Smooth muscle cell (in vitro differentiated cells): ENCODE results near the gene ZFP42. TPM values are rescaled to one million over a fixed set of nuclear protein-coding genes. Genes with fewer than 3 reads are reported as not detected.

Experiments
- DNase-seq: peaks from one replicate; lab custom pipeline; 2025; ENCODE audit not compliant: unreplicated experiment; lab: John Stamatoyannopoulos, UW
- H2AFZ ChIP-seq: fragments of 200-600 bp; sonication (generic); 2 replicates; pipeline ENCODE4 v1.6.0; 2016; ENCODE audit warnings: antibody characterized with exemption, low read depth, mild to moderate bottlenecking
- H3F3A ChIP-seq: fragments of 200-600 bp; sonication (generic); 2 replicates; pipeline ENCODE4 v1.6.0; 2017; ENCODE audit warnings: antibody characterized with exemption, low read depth
- H3K27ac ChIP-seq: fragments of 200-600 bp; sonication (generic); 2 replicates; pipeline ENCODE4 v1.5.1; 2016; ENCODE audit warnings: low read depth, mild to moderate bottlenecking
- H3K27me3 ChIP-seq: fragments of 200-600 bp; sonication (generic); 2 replicates; pipeline ENCODE4 v1.6.1; 2016; ENCODE audit warnings: low read depth, mild to moderate bottlenecking
- H3K36me3 ChIP-seq: fragments of 200-600 bp; sonication (generic); 2 replicates; pipeline ENCODE4 v1.5.1; 2016; ENCODE audit warnings: low read depth
- H3K4me1 ChIP-seq: fragments of 200-600 bp; sonication (generic); 2 replicates; pipeline ENCODE4 v1.5.1; 2016; ENCODE audit warnings: low read depth
- H3K4me2 ChIP-seq: fragments of 200-600 bp; sonication (generic); 2 replicates; pipeline ENCODE4 v1.6.0; 2016; ENCODE audit warnings: mild to moderate bottlenecking
- H3K4me3 ChIP-seq: fragments of 200-600 bp; sonication (generic); 2 replicates; pipeline ENCODE4 v1.5.1; 2016; ENCODE audit warnings: mild to moderate bottlenecking
- H3K79me2 ChIP-seq: fragments of 200-600 bp; sonication (generic); 2 replicates; pipeline ENCODE4 v1.6.0; 2016; ENCODE audit warnings: low read depth, mild to moderate bottlenecking
- H3K9ac ChIP-seq: fragments of 200-600 bp; sonication (generic); 2 replicates; pipeline ENCODE4 v1.6.0; 2016; ENCODE audit warnings: low read depth
- H3K9me3 ChIP-seq: fragments of 200-600 bp; sonication (generic); replicated peaks from 2 replicates; pipeline ENCODE4 v1.5.1; 2016; ENCODE audit warnings: low read depth
- H4K20me1 ChIP-seq: fragments of 200-600 bp; sonication (generic); 2 replicates; pipeline ENCODE4 v1.6.0; 2016; ENCODE audit warnings: low read depth
- CTCF ChIP-seq: fragments of 200-600 bp; sonication (generic); IDR thresholded peaks from 2 replicates; pipeline ENCODE4 v1.5.1; 2017; ENCODE audit warnings: borderline replicate concordance, mild to moderate bottlenecking, antibody characterized with exemption; ENCODE audit not compliant: insufficient read depth, poor library complexity, severe bottlenecking
- WGBS: methylation state at CpG from one replicate; pipeline ENCODE4 v1.1.7; 2016; ENCODE audit warnings: low lambda C conversion rate; 5-methylcytosine and 5-hydroxymethylcytosine counted together
- polyA plus RNA-seq: library from polyadenylated mRNA; unstranded; fragments of >200 nt; fragmentation: Nextera tagmentation; extraction: Ambion mirVana; gene quantifications from 2 replicates; pipeline ENCODE4 v1.2.1, GENCODE V29; 2016
- total RNA-seq: library from RNA; depleted of rRNA; stranded (reverse); fragments of >200 nt; gene quantifications from 2 replicates; pipeline ENCODE4 v1.2.3, GENCODE V29; 2014

Gene ZFP42
- total and polyA plus RNA-seq, 2 experiments from 2014 or later, result 15.7 to 30.4 TPM

- no peak overlapping the region for H3K4me2 ChIP-seq
- H3K9me3 ChIP-seq, result no peaks in the 10 kb centered on the region
- no peaks in the 10 kb centered on the region for H3K79me2 ChIP-seq
- DNase-seq, result no peak
- 50% methylated on average over 5 of the region's 5 CpGs for WGBS
- no peaks in the 10 kb centered on the region for H3F3A ChIP-seq
- no peaks in the 10 kb centered on the region for H4K20me1 ChIP-seq
- H3K9ac ChIP-seq, result no peak overlapping the region
- no peaks in the 10 kb centered on the region for H3K27me3 ChIP-seq
- no peak overlapping the region for H3K4me3 ChIP-seq
- H3K36me3 ChIP-seq, result no peaks in the 10 kb centered on the region
- peaks cover 9% of the 10 kb centered on the region for H3K4me1 ChIP-seq
- H2AFZ ChIP-seq, result peak overlapping the region; percentile 72
- H3K27ac ChIP-seq, result peak overlapping the region; percentile 81
- TF ChIP-seq CTCF, result no peak
Observed at GRCh38 chr4:188021548-188022249, 26.1 kb downstream of the ZFP42 start.

GRCh38 chr4:188023682-188024081 lies 28.1 kb downstream of the ZFP42 start:
- H4K20me1 ChIP-seq, result no peaks in the 10 kb centered on the region
- no peaks in the 10 kb centered on the region for H3K27me3 ChIP-seq
- peaks cover 9% of the 10 kb centered on the region for H3K4me1 ChIP-seq
- no peaks in the 10 kb centered on the region for H3K79me2 ChIP-seq
- no peak overlapping the region for H3K4me3 ChIP-seq
- H3F3A ChIP-seq, result no peaks in the 10 kb centered on the region
- no peak for DNase-seq
- no peak overlapping the region for H3K9ac ChIP-seq
- peak overlapping the region; percentile 63 for H3K27ac ChIP-seq
- WGBS, result 62% methylated on average over 6 of the region's 6 CpGs
- no peaks in the 10 kb centered on the region for H3K9me3 ChIP-seq
- H3K4me2 ChIP-seq, result no peak overlapping the region
- no peak for TF ChIP-seq CTCF
- H2AFZ ChIP-seq, result no peak overlapping the region
- no peaks in the 10 kb centered on the region for H3K36me3 ChIP-seq

GRCh38 chr4:188025476-188025875 lies 29.9 kb downstream of the ZFP42 start:
- Histone ChIP-seq H3K9ac (no peak overlapping the region), H3F3A (no peaks in the 10 kb centered on the region), H3K4me2 (no peak overlapping the region), H3K4me3 (no peak overlapping the region), H3K9me3 (no peaks in the 10 kb centered on the region), H3K4me1 (peaks cover 9% of the 10 kb centered on the region), H3K27ac (no peak overlapping the region), H3K79me2 (no peaks in the 10 kb centered on the region), H3K27me3 (peaks cover 2% of the 10 kb centered on the region), H4K20me1 (no peaks in the 10 kb centered on the region), H3K36me3 (no peaks in the 10 kb centered on the region), H2AFZ (no peak overlapping the region)
- no peak for DNase-seq
- TF ChIP-seq CTCF, result no peak
- WGBS, result 94% methylated on average over 2 of the region's 2 CpGs

GRCh38 chr4:188029114-188029513 lies 33.5 kb downstream of the ZFP42 start:
- H3K4me3 ChIP-seq, result no peak overlapping the region
- H3K4me1 ChIP-seq, result peaks cover 5% of the 10 kb centered on the region
- H3K36me3 ChIP-seq, result no peaks in the 10 kb centered on the region
- H3K79me2 ChIP-seq, result no peaks in the 10 kb centered on the region
- no peak for TF ChIP-seq CTCF
- H3F3A ChIP-seq, result no peaks in the 10 kb centered on the region
- WGBS, result 93% methylated on average over 10 of the region's 13 CpGs
- H3K27me3 ChIP-seq, result peaks cover 15% of the 10 kb centered on the region
- H3K9ac ChIP-seq, result no peak overlapping the region
- no peaks in the 10 kb centered on the region for H3K9me3 ChIP-seq
- no peaks in the 10 kb centered on the region for H4K20me1 ChIP-seq
- no peak overlapping the region for H3K4me2 ChIP-seq
- DNase-seq, result no peak
- H2AFZ ChIP-seq, result no peak overlapping the region
- no peak overlapping the region for H3K27ac ChIP-seq
